ENCODE measurements around the gene STARD13.

GRCh38 chr13:33259296-33259695, 26.3 kb downstream of the STARD13 start:
- no peak for TF ChIP-seq CTCF (IDR thresholded peaks at IDR 0.05 in 2 of 3, conservative IDR thresholded peaks at IDR 0.05 in 1 of 3; ENCODE audit: borderline replicate concordance in 1 of 3, insufficient read depth in 1 of 3, low read depth in 2 of 3, low read length in 2 of 3)
- no peak for TF ChIP-seq EZH2 (IDR thresholded peaks at IDR 0.05)
- no peak for TF ChIP-seq POLR2AphosphoS5 (IDR thresholded peaks at IDR 0.05; ENCODE audit: low read depth, low read length)
- TF ChIP-seq JUND (IDR thresholded peaks at IDR 0.05), result no peak
- TF ChIP-seq POLR2A (IDR thresholded peaks at IDR 0.05; ENCODE audit: borderline replicate concordance, extremely low read depth, insufficient read depth, insufficient read length), result no peak
- TF ChIP-seq MAX (IDR thresholded peaks at IDR 0.05), result no peak
